Glomerular endothelial cell (primary cell): ENCODE measurements around the gene MED15. TPM values are rescaled to one million over a fixed set of nuclear protein-coding genes. Genes with fewer than 3 reads are reported as not detected.
"Not testable (repeated sequence)": the region's sequence is repeated elsewhere in the genome, so short reads cannot be mapped to it uniquely, and the experiment has no call there.

Source experiments
- DNase-seq: peaks from one replicate; pipeline ENCODE4 v3.0.0-alpha.2; 2011; ENCODE audit warnings: low read depth, low spot score; ENCODE audit errors: extremely low read depth
- total RNA-seq: library from RNA; depleted of rRNA; stranded (reverse); fragments of >200 nt; gene quantifications from 2 replicates; pipeline ENCODE4 v1.2.3, GENCODE V29; 2015

MED15 gene
- total RNA-seq, 1 donor from 2014 or later = 108 TPM

DNA sequence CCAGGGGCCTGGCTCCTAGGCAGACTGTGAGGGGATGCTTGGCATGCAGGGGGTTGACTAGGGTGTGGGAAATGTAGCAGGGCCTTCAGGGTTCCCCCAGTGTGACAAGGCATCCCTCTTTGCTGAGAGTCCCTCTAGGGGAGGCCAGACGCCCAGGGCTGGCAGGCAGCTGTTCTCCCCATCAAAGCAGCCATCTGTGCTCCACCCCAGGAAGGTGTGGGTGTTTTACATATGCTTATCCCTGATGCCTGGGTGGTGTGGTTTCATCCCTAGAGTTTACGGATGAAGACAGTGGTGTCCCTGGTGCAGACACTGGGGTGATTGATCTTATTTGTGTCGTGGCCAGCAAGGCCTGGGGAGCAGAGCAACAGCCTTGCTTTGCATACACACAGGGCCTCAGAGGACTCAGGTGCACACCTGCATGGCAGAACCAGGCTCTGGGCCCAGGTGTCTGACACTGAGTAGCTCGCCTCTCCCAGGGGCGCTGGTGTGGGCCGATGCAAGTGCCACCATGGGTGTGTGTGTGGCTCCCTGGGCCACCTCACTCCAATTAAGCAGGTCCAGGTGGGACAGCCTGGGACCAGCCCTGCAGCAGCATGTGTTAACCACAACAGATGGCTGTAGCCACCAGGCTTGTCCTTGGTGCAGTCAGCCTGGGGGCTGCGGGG is 74.2 kb downstream of the MED15 start:
- DNase-seq = no peak

DNA sequence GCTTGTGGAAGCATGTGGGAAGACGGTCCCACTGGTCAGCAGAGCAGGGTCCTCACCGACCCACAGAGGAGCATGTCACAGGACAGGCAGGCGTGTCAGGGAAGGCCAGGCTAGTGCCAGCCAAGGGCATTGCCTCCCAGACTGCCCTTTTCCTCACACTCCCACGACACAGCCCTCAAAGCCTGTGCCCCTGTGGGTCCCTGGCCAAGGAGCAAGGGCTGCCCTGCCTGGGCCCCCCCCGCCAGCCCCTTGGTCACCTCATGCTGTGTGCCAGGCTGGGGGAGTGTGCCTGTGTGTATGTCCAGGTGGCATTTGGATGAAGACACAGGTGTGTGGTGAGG is 74.7 kb downstream of the MED15 start:
- DNase-seq = no peak

DNA sequence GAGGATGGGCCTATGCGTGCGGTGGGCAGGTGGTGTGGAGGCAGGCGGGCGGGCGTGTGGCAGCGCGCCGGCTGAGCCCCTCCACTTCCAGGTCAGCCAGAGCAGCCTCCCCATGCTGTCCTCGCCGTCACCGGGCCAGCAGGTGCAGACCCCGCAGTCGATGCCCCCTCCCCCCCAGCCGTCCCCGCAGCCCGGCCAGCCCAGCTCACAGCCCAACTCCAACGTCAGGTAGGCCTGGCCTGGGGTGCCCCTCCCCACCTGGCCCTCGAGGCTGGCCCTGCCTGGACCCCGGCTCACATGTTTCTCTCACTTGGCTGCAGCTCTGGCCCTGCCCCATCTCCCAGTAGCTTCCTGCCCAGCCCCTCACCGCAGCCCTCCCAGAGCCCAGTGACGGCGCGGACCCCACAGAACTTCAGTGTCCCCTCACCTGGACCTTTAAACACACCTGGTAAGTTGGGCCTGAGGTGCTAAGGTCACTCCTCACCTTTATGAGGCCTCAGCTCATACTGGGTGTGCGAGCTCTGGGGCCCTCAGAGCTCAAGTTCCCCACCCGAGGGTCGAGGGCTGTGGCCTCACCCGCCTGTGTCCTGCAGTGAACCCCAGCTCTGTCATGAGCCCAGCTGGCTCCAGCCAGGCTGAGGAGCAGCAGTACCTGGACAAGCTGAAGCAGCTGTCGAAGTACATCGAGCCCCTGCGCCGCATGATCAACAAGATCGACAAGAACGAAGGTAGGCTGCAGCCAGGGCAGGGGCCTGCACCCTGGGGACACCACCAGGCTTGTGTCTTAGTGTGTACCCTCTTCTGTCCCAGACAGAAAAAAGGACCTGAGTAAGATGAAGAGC is 75.3 kb downstream of the MED15 start:
- DNase-seq = no peak

DNA sequence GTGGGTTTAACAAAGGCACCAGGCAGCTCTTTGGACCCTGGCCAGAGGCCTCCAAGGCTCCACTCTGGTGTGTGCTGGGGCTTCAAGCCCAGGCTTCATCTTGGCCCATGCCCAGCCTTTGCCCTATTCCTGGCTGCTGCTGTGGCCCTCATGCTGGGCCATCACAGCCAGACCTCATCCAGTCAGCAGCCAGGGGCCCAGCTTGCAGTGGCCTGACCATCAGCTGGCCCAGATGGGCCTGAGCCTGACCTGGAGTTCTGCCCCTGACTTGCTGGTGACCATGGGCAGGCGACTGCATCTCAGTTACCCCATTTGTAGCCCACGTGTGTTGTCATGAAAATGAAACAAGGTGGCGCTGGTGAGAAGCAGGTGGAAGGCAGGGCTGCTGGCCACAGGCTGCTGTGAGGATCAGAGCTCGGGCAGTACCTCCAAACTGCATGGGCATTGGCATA is 76.1 kb downstream of the MED15 start:
- DNase-seq = no peak

DNA sequence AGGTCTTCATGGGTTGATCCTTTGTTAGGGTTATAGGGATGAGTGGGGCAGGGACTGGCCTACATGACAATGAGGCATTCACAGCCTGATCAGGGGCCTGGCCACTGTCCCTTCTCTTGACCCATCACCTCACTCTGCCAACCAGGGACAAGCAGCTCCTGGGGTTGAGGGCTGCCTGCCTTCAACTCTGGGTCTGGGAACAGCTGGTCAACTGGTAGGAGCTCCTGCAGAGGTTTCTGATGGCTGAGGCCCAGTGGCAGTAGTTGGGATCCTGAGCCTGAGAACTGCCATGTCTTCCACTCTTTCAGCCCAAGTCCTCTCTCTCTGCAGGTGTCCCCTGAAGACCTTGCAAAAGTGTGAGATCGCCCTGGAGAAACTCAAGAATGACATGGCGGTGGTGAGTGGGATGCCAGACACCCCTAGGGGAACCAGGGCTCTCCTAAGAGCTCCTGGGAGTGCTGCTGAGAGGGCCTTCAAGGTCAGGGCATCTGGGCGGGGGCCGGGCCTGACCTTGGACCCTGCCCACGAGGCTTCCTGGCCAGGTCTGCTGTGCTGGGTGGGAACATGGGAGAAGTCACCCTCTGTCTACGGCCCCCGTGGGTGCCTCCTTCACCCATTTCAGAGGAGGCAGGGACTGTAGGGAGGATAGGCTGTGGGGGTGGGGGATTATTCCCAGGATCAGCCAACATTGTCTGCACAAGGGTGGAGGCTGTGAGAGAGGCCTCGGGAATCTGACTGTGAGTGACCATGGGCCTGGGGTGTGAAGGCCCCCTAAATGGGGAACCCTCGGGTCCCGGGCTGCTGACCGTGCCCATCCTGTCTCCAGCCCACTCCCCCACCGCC is 76.8 kb downstream of the MED15 start:
- no peak for DNase-seq

DNA sequence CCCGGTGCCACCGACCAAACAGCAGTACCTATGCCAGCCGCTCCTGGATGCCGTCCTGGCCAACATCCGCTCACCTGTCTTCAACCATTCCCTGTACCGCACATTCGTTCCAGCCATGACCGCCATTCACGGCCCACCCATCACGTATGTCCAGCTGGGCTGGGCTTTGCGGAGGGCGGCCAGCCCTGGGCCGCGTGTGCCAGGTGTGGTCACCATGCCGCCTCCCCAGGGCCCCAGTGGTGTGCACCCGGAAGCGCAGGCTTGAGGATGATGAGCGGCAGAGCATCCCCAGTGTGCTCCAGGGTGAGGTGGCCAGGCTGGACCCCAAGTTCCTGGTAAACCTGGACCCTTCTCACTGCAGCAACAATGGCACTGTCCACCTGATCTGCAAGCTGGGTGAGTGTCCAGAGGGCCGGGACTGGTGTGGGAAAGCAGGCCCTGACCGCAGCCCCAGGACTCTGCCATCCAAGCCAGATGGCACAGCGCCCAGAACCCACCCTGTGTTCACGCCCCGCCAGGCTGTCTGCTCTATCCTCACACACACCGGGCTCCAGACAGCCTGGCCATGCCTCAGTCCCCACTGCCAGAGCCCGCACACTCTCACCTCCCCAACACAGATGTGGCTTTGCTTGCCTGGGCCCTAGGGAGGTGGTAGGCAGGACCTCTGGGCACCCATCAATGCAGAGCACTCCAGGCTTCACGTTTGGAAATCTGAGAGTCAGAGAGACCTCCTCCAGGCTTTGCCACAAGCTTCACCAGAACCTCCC is 77.6 kb downstream of the MED15 start:
- DNase-seq = no peak

DNA sequence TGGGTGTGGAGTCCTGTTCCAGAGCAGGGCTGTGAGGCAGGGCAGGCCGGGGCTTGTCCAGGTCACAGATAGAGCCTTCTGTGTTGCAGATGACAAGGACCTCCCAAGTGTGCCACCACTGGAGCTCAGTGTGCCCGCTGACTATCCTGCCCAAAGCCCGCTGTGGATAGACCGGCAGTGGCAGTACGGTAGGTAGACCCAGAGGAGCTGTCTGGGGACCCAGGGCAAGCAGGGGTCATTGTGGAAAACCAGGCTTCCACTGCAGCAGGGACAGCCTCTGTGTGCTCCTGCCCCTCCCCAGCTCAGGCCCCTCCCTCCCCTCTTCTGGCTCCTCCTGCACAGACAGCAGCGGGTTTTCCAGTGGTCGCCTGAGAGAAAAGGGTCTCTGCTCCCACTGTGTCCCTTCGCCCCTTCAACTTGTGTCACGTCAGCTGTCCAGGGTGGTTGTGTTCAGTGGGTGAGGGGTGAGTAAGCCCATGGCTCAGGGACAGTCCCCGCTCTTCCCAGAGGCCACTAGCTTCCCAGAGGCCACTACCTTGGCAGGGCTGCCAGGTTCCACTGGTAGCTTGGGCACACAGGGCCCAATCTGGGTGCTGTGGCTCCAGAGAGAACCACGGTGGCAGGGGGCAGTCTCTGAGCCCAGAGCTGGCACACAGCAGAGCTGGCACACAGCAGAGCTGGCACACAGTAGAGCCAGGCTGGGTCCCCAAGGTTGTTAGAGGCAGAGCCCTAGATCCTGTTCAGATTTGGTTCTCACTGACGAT is 78.4 kb downstream of the MED15 start:
- no peak for DNase-seq

DNA sequence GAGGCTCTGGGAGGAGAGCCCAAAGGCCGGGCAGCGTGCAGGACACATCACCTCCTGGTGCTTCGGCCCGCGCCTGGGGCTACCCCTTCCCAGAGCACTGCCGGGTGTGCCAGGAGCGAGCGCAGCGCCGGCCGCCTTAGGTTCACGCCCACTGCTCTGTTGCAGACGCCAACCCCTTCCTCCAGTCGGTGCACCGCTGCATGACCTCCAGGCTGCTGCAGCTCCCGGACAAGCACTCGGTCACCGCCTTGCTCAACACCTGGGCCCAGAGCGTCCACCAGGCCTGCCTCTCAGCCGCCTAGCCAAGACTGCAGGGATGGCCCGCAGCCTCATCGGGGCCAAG is 79.0 kb downstream of the MED15 start:
- DNase-seq = no peak

DNA sequence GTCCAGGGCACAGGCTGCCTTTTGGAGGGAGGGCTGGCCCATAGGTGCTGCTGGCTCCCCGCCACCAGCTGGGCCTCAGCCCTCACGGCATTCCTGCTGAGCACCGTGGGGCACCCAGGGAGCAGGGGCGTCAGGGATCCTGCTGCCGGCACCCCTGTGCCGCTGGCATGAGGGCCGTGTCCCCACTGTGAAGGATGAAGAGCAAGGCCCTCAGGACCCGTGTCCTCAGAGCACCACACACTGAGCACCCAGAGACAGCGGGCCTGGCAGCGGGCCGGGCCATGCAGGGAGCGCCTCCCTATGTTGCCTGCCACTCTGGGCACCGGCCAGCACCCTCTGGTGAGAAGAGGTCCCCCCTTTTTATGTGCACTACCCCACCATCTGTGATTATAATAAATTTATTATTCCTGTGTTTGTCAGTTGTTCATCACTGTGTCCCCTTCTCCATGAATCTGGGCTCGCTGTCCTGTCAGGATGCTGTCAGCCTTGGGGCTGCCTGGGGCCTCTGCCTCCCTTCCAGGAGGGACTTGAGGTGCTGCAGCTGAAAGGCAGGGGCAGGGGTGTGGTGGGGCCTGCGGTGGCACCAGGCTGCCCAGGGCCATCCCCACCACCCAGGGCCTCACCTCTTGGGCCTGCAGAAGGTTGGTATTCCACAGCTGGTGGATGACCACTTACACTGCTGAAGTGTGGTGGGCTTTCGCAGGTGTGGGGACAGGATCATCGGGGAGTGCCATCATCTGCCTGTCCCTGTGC is 80.0 kb downstream of the MED15 start:
- no peak for DNase-seq

DNA sequence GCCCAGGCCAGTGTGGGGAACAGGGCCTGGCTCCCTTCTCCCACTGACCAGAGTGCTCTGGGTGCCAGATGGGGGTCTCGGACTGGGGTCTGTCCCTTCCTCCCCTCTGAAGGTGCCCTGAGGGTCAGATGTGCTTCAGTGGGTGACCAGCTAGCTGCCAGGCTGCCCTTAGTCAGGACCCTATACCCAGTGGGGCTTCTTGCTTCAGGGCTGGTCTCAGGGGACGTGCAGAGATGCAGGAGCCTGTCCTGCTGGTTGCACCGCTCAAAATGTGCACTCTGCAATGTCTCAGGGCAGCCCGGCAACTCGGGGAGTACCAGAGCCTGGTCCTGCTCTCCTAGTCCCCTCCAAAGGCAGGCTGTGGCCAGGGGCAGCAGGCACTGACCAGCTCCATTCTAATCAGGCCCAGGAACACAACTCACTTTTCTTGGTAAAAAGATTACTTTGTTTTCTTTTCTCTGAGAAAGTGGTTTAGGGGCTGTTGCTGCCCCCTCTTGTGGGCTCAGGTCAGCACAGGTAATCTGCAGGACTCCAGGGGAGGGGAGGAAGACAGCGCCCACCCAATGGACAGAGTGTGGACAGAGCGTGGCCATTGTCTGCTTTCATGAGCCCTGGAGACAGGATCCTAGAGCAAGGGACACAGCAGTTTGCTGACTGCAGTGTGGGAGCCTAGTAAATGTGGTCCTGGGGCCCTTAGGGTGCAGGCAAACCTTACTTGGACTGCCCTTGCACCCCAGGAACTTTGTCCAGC is 80.9 kb downstream of the MED15 start:
- DNase-seq = no peak

DNA sequence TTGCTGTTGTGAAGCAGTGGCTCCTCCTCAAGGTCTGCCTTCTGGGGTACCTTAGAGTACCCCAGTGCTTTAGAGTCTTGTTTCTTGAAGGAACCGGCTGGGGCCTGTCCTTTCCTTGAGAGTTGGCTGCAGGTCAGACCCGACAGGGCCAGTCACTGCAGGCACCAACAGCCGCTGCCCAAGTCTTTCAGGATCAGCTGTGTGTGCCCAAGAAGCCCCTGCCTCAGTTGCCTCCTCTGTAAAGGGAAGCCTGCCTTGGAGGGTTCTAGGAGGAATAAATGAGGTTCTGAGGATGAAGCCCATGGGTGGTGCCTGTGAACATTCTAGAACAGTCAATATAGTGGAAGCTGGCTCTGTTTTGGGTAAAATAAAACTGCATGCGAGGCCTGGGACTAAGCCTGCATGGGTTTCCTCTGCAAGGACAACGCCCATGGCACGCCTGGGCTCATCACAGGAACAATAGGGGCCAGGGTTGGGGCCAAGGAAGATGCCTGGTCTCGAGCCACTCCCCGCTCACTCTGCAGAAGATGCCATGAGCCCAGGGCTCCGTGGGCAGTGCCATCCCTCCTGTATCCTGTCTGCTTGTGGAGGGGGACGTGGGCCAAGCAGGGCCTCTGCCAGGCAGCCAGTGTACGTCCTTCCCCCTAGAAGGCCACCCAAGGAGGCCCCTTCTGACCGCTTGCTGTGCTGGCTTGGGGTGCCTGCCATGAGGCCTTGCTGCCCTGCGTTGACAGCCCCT is 81.6 kb downstream of the MED15 start:
- no peak for DNase-seq

DNA sequence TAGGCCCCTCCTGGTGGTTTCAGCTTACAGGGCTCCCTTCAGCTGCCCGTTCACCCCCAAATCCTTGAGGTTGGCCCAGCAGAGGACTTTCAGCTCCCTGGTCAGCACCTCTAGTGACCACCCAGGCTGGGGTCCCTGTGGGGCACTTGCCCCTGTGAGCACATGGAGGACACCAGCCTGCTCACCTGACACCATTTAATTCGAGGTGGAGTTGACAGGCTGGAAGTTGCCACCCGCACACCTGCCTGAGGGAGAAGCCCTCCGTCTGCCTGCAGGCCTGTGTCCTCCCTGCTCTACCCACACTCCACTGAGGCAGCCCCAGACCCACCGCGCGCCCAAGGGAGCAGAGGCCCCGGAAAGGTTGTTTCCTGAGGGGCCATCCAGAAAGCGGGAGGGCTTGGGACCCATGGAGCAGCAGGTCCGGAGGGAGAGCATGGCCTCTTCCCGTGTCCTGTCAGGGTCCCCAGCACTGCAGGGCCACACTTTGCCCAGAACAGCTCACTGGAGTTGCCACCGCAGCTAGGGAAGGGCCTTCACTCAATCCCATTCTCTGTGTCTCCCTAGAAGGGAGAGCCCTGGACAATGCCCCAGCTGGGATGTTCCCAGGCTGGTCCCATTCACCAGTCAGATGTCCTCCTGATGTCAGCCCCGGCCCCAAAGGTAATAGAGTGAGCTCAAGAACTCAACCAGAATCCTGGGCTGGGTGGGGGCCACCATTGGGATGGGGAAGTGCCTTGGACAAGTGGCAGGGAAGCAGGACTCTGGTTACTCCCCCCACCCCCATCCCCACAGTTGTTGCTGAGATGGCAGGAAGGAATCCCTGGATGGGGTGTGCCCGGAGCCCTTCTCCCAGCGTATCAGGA is 82.4 kb downstream of the MED15 start:
- DNase-seq = no peak

DNA sequence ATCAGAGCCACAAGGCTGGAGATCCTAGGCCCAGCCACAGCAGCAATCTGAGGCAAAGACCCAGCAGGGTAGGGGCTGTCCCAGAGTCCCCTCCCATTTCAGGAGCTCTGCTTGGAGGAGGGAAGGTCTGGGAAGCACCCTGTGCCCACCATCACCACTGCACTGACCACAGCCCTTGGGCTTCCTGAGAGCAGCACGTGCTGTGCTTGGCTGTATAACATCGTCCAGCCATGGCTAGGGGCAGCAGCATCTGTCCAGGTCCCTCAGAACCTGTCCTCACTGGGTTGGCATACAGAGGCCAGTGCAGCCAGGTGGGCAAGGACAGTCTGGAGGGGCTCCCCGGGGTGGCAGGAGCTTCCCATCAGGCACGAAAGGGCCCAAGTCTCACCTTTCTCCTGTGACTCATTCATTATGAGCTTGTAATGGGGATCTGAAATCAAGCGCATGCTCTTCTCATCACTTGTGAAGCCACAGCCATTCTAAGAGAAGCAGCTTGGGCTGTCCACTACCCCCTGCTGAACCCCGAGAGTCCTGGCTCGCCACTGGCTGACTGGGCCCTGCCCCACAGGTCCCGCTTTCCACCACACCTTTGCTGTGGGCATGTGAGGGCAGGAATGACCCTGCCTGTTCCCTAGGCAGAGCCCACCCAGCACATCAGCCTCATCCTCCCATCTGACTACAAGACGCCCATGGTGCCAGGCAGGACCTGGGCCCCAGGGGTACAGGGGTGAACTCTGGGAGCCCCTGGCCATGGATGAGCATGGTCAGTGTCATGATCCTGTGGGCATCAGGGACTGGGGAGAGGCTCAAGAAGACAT is 83.3 kb downstream of the MED15 start:
- no peak for DNase-seq

DNA sequence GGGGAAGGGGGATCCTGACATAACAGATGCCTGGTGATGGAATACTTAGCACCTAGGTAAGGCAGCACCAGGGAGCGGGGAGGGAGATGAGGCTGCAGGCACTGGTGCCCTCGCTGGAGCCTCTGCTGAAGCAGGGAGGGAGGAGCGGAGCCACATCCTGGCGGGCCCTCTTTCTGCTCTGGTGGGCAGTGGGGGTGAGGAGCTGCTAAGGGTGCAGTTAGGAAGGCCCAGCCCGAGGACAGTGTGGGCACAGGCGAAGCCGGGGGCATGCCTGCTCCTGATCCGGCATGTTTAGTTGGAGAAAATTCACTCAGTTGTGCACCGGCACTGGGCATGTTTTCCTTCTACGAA is 83.9 kb downstream of the MED15 start:
- DNase-seq = no peak

DNA sequence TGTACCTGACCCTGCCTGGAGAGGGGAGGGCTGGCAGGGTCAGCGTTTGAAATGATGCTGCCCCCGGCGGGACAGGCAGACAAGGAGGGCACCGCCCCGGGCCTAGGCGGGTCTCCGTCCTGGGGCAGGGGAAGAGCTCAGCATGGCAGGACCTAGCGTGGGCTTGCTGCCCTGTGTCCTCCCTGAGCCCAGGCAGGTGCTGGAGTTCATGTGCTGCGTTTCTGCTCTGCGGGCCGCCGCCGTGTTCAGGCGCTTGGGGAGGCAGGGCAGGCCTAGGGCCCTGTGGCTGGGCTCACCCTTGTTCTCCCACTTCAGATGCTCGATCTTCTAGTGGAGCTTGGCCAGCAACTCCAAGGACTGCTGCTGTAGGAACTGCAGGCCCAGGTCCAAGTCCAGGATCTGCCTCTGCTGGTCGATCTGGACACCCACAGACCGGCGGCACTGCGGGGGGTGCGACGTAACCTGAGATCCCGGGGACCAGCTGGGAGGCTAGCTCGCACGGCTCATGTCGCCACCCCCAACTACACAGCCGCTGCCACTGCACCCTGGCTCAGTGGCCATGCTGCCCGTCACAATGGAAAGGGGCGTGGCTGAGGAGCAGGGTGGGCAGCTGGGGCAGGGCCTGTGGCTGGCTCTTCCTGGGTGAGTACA is 84.4 kb downstream of the MED15 start:
- DNase-seq = no peak

DNA sequence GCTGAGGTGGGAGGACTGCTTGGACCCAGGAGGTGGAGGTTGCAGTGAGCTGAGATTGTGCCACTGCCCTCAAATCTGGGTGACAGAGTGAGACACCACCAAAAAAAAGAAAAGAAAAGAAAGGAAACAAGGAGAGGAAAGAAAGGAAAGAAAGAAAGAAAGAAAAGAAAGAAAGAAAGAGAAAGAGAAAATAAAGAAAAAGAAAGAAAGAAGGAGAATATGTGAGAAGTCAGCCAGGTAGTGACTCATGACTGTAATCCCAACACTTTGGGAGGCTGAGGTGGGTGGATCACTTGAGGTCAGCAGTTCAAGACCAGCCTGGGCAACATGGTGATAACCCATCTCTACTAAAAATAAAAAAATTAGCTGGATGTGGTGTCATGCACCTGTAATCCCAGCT is 86.6 kb downstream of the MED15 start:
- not testable (repeated sequence) for DNase-seq
